Measurements from ENCODE around the gene SLC24A3.

The SLC24A3 gene

GRCh38 chr20:19205981-19206396, 6.5 kb upstream of the SLC24A3 start:
- H3K4me3 ChIP-seq (ENCODE audit: low read depth, low read length), result no peak overlapping the region
- peak; percentile 34 for DNase-seq (ENCODE audit: low read depth, low spot score)
- peak; percentile 81 for TF ChIP-seq CTCF (IDR thresholded peaks at IDR 0.05; ENCODE audit: low read depth, low read length)
- in situ Hi-C loops (cut with HindIII; ENCODE audit: low sequenced_read_pairs), result no loop called here

- in situ Hi-C loops (cut with HindIII; ENCODE audit: low sequenced_read_pairs), result no loop called here
- no peak overlapping the region for H3K4me3 ChIP-seq (ENCODE audit: low read depth, low read length)
- TF ChIP-seq CTCF (IDR thresholded peaks at IDR 0.05; ENCODE audit: low read depth, low read length), result no peak
- DNase-seq (ENCODE audit: low read depth, low spot score), result no peak
These were observed 4.9 kb upstream of the SLC24A3 start for GRCh38 chr20:19207541-19207940.

- in situ Hi-C loops (cut with HindIII; ENCODE audit: low sequenced_read_pairs), result no loop called here
- H3K4me3 ChIP-seq (ENCODE audit: low read depth, low read length), result no peak overlapping the region
- DNase-seq (ENCODE audit: low read depth, low spot score), result no peak
- no peak for TF ChIP-seq CTCF (IDR thresholded peaks at IDR 0.05; ENCODE audit: low read depth, low read length)
These were observed 1.9 kb upstream of the SLC24A3 start for GRCh38 chr20:19210391-19211155.

- no peak for DNase-seq (ENCODE audit: low read depth, low spot score)
- in situ Hi-C loops (cut with HindIII; ENCODE audit: low sequenced_read_pairs), result no loop called here
- H3K4me3 ChIP-seq (ENCODE audit: low read depth, low read length), result no peak overlapping the region
- TF ChIP-seq CTCF (IDR thresholded peaks at IDR 0.05; ENCODE audit: low read depth, low read length), result no peak
These were observed 1.2 kb upstream of the SLC24A3 start for GRCh38 chr20:19211252-19211651.

- peak; percentile 15 for DNase-seq (ENCODE audit: low read depth, low spot score)
- in situ Hi-C loops (cut with HindIII; ENCODE audit: low sequenced_read_pairs), result no loop called here
- peak overlapping the region; percentile 32 for H3K4me3 ChIP-seq (ENCODE audit: low read depth, low read length)
These were observed 577 bp upstream of the SLC24A3 start for GRCh38 chr20:19211661-19212468.

More at GRCh38 chr20:19211661-19212468, 577 bp upstream of the SLC24A3 start:
- peak; percentile 31 for TF ChIP-seq CTCF (IDR thresholded peaks at IDR 0.05; ENCODE audit: low read depth, low read length)

All from astrocyte of the spinal cord (primary cell).